ENCODE measurements around the gene MSH2.

DNA sequence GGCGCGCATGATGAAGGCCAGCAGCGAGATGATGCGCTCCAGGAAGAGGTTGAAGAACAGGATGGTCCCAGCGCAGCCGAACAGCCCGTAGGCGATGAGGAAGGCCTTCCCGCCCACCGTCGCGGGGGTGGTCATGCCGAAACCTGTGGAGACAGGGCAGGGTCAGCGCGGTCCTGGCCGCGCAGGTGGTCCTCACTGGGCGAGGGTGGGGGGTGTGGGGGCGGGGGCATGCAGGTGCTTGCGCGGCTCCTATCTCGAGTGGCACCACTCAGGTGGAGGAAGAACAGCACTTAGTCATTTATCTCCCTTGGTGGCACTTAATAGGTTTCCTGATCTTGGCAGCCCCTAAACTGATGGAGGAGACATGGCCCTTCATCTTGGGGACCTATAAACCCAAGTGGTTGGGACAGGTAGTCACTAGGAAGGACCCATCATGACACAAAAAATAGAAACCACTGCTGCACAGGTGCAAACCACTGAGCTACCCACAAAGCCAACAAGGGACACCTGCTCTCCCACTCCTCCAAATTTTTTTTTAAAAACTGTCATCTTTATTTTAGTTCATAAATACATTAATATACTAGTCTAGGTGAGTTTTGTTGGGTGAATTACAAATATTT is 118.8 kb downstream of the MSH2 start:
- TF ChIP-seq, protein P1, sequence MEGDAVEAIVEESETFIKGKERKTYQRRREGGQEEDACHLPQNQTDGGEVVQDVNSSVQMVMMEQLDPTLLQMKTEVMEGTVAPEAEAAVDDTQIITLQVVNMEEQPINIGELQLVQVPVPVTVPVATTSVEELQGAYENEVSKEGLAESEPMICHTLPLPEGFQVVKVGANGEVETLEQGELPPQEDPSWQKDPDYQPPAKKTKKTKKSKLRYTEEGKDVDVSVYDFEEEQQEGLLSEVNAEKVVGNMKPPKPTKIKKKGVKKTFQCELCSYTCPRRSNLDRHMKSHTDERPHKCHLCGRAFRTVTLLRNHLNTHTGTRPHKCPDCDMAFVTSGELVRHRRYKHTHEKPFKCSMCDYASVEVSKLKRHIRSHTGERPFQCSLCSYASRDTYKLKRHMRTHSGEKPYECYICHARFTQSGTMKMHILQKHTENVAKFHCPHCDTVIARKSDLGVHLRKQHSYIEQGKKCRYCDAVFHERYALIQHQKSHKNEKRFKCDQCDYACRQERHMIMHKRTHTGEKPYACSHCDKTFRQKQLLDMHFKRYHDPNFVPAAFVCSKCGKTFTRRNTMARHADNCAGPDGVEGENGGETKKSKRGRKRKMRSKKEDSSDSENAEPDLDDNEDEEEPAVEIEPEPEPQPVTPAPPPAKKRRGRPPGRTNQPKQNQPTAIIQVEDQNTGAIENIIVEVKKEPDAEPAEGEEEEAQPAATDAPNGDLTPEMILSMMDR (conservative IDR thresholded peaks at IDR 0.05 in 1 of 2, IDR thresholded peaks at IDR 0.05 in 1 of 2; ENCODE audit: low read depth in 1 of 2, low read length in 2 of 2) = no peak
- no peak for TF ChIP-seq EZH2 (IDR thresholded peaks at IDR 0.05; ENCODE audit: low read length, missing control alignments)
